Colonic mucosa (tissue), 4 donors: ENCODE measurements around the gene B4GALT2. TPM values are rescaled to one million over a fixed set of nuclear protein-coding genes. Genes with fewer than 3 reads are reported as not detected.

ENCODE experiments used
- DNase-seq: peaks from one replicate; pipeline ENCODE4 v3.0.0-alpha.2; 2020
- H3K27ac ChIP-seq: fragments of 200-600 bp; one replicate; pipeline ENCODE4 v1.8.0; 2021
- H3K27me3 ChIP-seq: fragments of 200-600 bp; one replicate; pipeline ENCODE4 v1.8.0; 2021
- H3K36me3 ChIP-seq: fragments of 200-600 bp; one replicate; pipeline ENCODE4 v1.8.0; 2021
- H3K4me1 ChIP-seq: fragments of 200-600 bp; one replicate; pipeline ENCODE4 v1.8.0; 2021; ENCODE audit warnings: mild to moderate bottlenecking
- H3K4me3 ChIP-seq: fragments of 200-600 bp; one replicate; pipeline ENCODE4 v1.8.0; 2021
- H3K9ac ChIP-seq, 2 donors: one replicate each; pipeline ENCODE4 v1.7.0; 2013; ENCODE audit warnings: control low read depth in 2 of 2, low read depth in 2 of 2, low read length in 2 of 2
- H3K9me3 ChIP-seq: fragments of 200-600 bp; one replicate; pipeline ENCODE4 v1.8.0; 2021
- intact Hi-C: fragments of 100-400 bp; cut with DNase I; formaldehyde crosslinking; loops from one replicate; pipeline ENCODE4 v1.14.1; 2022
- total RNA-seq, 2 donors: library from RNA; stranded (reverse); fragmentation: NEBNext Ultra II Directional in 1 of 2; extraction: Animal tissue kit (Norgen Biotek cat#: 25700) in 1 of 2; gene quantifications; one replicate each; pipeline ENCODE4 v1.2.1, GENCODE V29; 2021
- TF ChIP-seq, protein P1 (sequence below): fragments of 200-600 bp; IDR thresholded peaks from one replicate; pipeline ENCODE4 v1.8.0; 2022; ENCODE audit warnings: antibody characterized with exemption, mild to moderate bottlenecking
- donor health status: healthy.
- donor health status: DM: no; HTN: no; CAD: no.
- donor health status: DM: no; HTN: no; CAD: no.

B4GALT2 gene
- total RNA-seq, 2 donors from 2014 or later: 26.6 to 38.5 TPM

DNA sequence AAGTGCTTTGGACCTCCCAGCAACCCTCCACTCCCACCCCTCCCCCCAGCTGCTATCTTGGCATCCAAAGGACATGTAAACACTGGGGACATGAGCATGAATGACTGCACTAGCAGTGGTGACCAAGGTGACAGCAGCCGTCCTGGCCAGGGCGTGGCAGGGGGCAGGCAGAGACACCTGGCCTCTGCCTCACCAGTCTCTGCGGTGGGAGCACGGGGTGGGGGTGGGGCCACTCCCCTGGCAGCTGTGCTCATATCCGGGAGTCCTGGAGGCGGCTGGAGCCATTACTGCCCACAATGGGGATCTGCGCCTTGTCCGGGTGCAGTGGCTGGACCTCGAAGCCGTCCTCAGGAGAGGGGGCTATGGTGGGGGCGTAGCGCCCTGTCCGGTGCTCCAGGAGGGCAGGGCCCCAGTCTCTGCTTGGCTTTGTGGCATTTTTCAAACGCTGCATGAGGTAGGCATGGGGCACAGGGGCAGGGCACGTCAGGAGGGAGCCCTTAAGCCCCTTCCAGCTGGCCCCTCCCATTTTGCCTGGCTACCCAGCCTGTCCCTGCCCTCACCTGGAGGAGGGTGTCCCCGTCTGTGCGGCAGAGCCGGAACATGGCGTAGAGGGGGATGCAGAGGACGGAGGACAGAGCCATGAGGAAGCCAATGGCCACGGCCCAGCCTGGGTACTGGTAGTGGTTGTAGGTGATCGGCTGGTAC, 18.4 kb downstream of the B4GALT2 start:
- no peaks in the 10 kb centered on the region for H3K36me3 ChIP-seq
- TF ChIP-seq, protein P1, sequence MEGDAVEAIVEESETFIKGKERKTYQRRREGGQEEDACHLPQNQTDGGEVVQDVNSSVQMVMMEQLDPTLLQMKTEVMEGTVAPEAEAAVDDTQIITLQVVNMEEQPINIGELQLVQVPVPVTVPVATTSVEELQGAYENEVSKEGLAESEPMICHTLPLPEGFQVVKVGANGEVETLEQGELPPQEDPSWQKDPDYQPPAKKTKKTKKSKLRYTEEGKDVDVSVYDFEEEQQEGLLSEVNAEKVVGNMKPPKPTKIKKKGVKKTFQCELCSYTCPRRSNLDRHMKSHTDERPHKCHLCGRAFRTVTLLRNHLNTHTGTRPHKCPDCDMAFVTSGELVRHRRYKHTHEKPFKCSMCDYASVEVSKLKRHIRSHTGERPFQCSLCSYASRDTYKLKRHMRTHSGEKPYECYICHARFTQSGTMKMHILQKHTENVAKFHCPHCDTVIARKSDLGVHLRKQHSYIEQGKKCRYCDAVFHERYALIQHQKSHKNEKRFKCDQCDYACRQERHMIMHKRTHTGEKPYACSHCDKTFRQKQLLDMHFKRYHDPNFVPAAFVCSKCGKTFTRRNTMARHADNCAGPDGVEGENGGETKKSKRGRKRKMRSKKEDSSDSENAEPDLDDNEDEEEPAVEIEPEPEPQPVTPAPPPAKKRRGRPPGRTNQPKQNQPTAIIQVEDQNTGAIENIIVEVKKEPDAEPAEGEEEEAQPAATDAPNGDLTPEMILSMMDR: no peak
- H3K27me3 ChIP-seq: no peaks in the 10 kb centered on the region
- peak overlapping the region; percentile 57 for H3K27ac ChIP-seq
- intact Hi-C loops: no loop called here
- H3K9ac ChIP-seq: peak overlapping the region; percentile 29 to 60
- DNase-seq: peak; percentile 51
- no peaks in the 10 kb centered on the region for H3K4me1 ChIP-seq
- H3K4me3 ChIP-seq: peak overlapping the region; percentile 23
- H3K9me3 ChIP-seq: no peaks in the 10 kb centered on the region

GRCh38 chr1:43998000-43998378, 19.0 kb downstream of the B4GALT2 start:
- H3K36me3 ChIP-seq: no peaks in the 10 kb centered on the region
- H3K27me3 ChIP-seq: no peaks in the 10 kb centered on the region
- DNase-seq: no peak
- H3K9ac ChIP-seq: peak overlapping the region; percentile 29 to 60
- H3K27ac ChIP-seq: peak overlapping the region; percentile 57
- TF ChIP-seq, protein P1: no peak
- H3K4me3 ChIP-seq: peak overlapping the region; percentile 23
- intact Hi-C loops: no loop called here
- no peaks in the 10 kb centered on the region for H3K9me3 ChIP-seq
- H3K4me1 ChIP-seq: no peaks in the 10 kb centered on the region

DNA sequence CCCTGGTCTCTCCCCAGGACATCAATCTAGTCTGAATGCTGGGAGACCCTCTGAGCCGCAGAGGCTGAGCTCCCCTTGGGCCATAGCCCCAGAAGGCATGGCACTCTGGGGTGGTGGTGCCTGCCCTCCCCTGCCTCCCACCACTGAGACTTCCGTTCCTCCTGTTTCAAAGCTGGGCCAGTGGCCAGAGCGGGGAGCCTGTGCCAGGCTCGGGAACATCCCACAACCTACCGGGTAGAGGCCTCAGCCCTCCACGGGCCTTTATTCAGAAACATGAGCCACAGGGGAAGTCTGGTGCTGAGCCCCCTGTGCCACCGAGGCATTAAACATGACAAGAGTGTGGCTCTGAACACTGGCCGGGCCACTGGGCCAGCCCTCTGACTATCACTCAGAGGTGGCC, 20.4 kb downstream of the B4GALT2 start:
- H3K27ac ChIP-seq: no peak overlapping the region
- H3K36me3 ChIP-seq: no peaks in the 10 kb centered on the region
- intact Hi-C loops: no loop called here
- H3K4me3 ChIP-seq: no peak overlapping the region
- DNase-seq: no peak
- H3K4me1 ChIP-seq: no peaks in the 10 kb centered on the region
- TF ChIP-seq, protein P1: no peak
- H3K9ac ChIP-seq: no peak overlapping the region
- H3K9me3 ChIP-seq: no peaks in the 10 kb centered on the region
- no peaks in the 10 kb centered on the region for H3K27me3 ChIP-seq

DNA sequence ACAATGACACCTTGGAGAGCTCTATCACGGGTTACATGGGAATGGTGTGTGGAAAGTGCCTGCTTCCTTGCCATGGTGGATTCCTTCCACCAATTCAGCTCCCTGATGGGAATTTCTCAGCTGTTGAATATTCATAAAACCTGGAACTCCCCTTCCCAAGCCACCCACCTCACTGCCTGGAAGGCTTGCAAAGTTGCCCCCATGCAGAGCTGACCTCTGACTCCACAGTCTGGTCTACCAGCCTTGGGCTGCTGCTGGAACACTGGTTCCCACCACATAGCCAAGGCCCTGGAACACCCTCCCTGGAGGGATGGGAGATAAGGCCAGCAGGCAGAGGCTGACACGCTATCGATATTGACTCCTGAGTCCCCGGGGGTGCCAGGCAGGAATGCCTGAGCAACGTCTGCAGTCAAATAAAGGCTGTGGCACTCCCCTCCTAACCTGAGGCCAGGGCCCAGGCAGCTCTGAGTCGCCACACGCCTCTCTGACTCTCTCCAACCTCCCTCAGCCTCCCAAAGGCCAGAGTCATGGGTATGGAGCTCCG, 21.2 kb downstream of the B4GALT2 start:
- TF ChIP-seq, protein P1: no peak
- Histone ChIP-seq H3K27ac (no peak overlapping the region), H3K4me1 (no peaks in the 10 kb centered on the region), H3K4me3 (no peak overlapping the region), H3K36me3 (no peaks in the 10 kb centered on the region), H3K9me3 (no peaks in the 10 kb centered on the region), H3K9ac (no peak overlapping the region), H3K27me3 (no peaks in the 10 kb centered on the region)
- DNase-seq: no peak
- intact Hi-C loops: no loop called here

GRCh38 chr1:44002165-44002564, 23.2 kb downstream of the B4GALT2 start:
- H3K9me3 ChIP-seq: no peaks in the 10 kb centered on the region
- H3K27ac ChIP-seq: no peak overlapping the region
- H3K4me3 ChIP-seq: no peak overlapping the region
- H3K9ac ChIP-seq: no peak overlapping the region
- intact Hi-C loops: no loop called here
- DNase-seq: no peak
- H3K4me1 ChIP-seq: no peaks in the 10 kb centered on the region
- no peaks in the 10 kb centered on the region for H3K27me3 ChIP-seq
- H3K36me3 ChIP-seq: no peaks in the 10 kb centered on the region
- TF ChIP-seq, protein P1: no peak
